Neuronal stem cell (in vitro differentiated cells): Measurements from ENCODE around the gene PTCH1.

Experiments
- DNase-seq: peaks from one replicate; pipeline ENCODE4 v3.0.0-alpha.2; 2013; ENCODE audit warnings: low spot score
- H2AFZ ChIP-seq: one replicate; pipeline ENCODE4 v1.6.1; 2013; ENCODE audit warnings: mild to moderate bottlenecking, low read length, inconsistent platforms
- H2AK5ac ChIP-seq: 2 replicates; pipeline ENCODE4 v1.6.1; 2013; ENCODE audit warnings: low read depth, mild to moderate bottlenecking, inconsistent platforms, low read length, moderate library complexity, mixed read lengths
- H2BK120ac ChIP-seq: 2 replicates; pipeline ENCODE4 v1.6.1; 2013; ENCODE audit warnings: low read depth, mild to moderate bottlenecking, inconsistent platforms, low read length, moderate library complexity, mixed read lengths
- H2BK12ac ChIP-seq: one replicate; pipeline ENCODE4 v1.6.1; 2013; ENCODE audit warnings: low read length, inconsistent platforms
- H2BK15ac ChIP-seq: 2 replicates; pipeline ENCODE4 v1.6.1; 2013; ENCODE audit warnings: mild to moderate bottlenecking, low read length, inconsistent platforms, mixed read lengths
- H2BK5ac ChIP-seq: one replicate; pipeline ENCODE4 v1.6.1; 2013; ENCODE audit warnings: inconsistent platforms, mild to moderate bottlenecking, low read length, moderate library complexity
- H3K14ac ChIP-seq: one replicate; pipeline ENCODE4 v1.6.1; 2013; ENCODE audit warnings: low read length, inconsistent platforms
- H3K18ac ChIP-seq: 2 replicates; pipeline ENCODE4 v1.6.1; 2013; ENCODE audit warnings: low read length, inconsistent platforms
- H3K23ac ChIP-seq: 2 replicates; pipeline ENCODE4 v1.6.1; 2013; ENCODE audit warnings: low read depth, mild to moderate bottlenecking, mixed read lengths, low read length, inconsistent platforms; ENCODE audit not compliant: poor library complexity
- H3K27ac ChIP-seq: replicated peaks from 3 replicates; pipeline ENCODE4 v1.5.1; 2013; ENCODE audit warnings: low read length, inconsistent platforms
- H3K27me3 ChIP-seq, 3 experiments: 2 replicates each; pipeline ENCODE4 v1.6.1; 2013; ENCODE audit warnings: low read length in 3 of 3, mild to moderate bottlenecking in 2 of 3, inconsistent platforms in 1 of 3, low read depth in 1 of 3, mixed read lengths in 1 of 3, moderate library complexity in 1 of 3; ENCODE audit not compliant: control insufficient read depth in 3 of 3, insufficient read depth in 3 of 3
- H3K36me3 ChIP-seq, 2 donors: replicated peaks in 1 of 2; 2 replicates each; pipeline ENCODE4 v1.6.1; 2013; ENCODE audit warnings: low read length in 2 of 2; ENCODE audit not compliant: control insufficient read depth in 2 of 2, insufficient read depth in 2 of 2
- H3K4ac ChIP-seq: 2 replicates; pipeline ENCODE4 v1.6.1; 2013; ENCODE audit warnings: inconsistent platforms, mild to moderate bottlenecking, low read length, moderate library complexity
- H3K4me1 ChIP-seq, 2 donors: 1 replicate in 1 of 2; 2 replicates in 1 of 2; pipeline ENCODE4 v1.6.1; 2013; ENCODE audit warnings: low read length in 2 of 2, low read depth in 1 of 2; ENCODE audit not compliant: control insufficient read depth in 2 of 2, insufficient read depth in 1 of 2
- H3K4me2 ChIP-seq: one replicate; pipeline ENCODE4 v1.6.1; 2013; ENCODE audit warnings: mild to moderate bottlenecking, low read length, inconsistent platforms; ENCODE audit not compliant: insufficient read depth, poor library complexity, severe bottlenecking
- H3K4me3 ChIP-seq, 2 donors: 2 replicates each; pipeline ENCODE4 v1.5.1; 2013; ENCODE audit warnings: low read length in 2 of 2, mild to moderate bottlenecking in 2 of 2, inconsistent platforms in 1 of 2, moderate library complexity in 1 of 2
- H3K79me1 ChIP-seq: one replicate; pipeline ENCODE4 v1.6.1; 2013; ENCODE audit warnings: low read depth, mild to moderate bottlenecking, inconsistent platforms, low read length, moderate library complexity
- H3K9ac ChIP-seq: one replicate; pipeline ENCODE4 v1.6.1; 2013; ENCODE audit warnings: mild to moderate bottlenecking, low read depth, low read length, inconsistent platforms; ENCODE audit not compliant: poor library complexity
- H3K9me3 ChIP-seq, 2 donors: replicated peaks in 1 of 2; 2 replicates each; pipeline versions ENCODE3 to v1.6.1; 2013; ENCODE audit warnings: low read length in 2 of 2, mild to moderate bottlenecking in 2 of 2, inconsistent platforms in 1 of 2, low read depth in 1 of 2, mixed read lengths in 1 of 2, moderate library complexity in 1 of 2; ENCODE audit not compliant: control insufficient read depth in 2 of 2, insufficient read depth in 1 of 2
- H4K8ac ChIP-seq: one replicate; pipeline ENCODE4 v1.6.1; 2013; ENCODE audit warnings: low read depth, mild to moderate bottlenecking, inconsistent platforms, low read length, moderate library complexity
- H4K91ac ChIP-seq: one replicate; pipeline ENCODE4 v1.6.1; 2013; ENCODE audit warnings: low read length, low read depth, mild to moderate bottlenecking, inconsistent platforms; ENCODE audit not compliant: poor library complexity
- WGBS, 2 donors: extraction: QIAGEN DNeasy Blood & Tissue Kit; methylation state at CpG; one replicate each; pipeline ENCODE4 v1.1.7; 2013; ENCODE audit warnings: missing lambda C conversion rate in 2 of 2, mixed read lengths in 1 of 2; ENCODE audit not compliant: insufficient read length in 2 of 2, insufficient replicate concordance in 1 of 2; ENCODE audit errors: extremely low coverage in 2 of 2; 5-methylcytosine and 5-hydroxymethylcytosine counted together

The PTCH1 gene

GRCh38 chr9:95411054-95411892 is 105.5 kb downstream of the PTCH1 start:
- Histone ChIP-seq H3K4me3 (no peak overlapping the region), H3K27me3 (no peaks in the 10 kb centered on the region), H3K23ac (peak overlapping the region; percentile 32), H2BK120ac (peak overlapping the region; percentile 38), H3K14ac (no peak overlapping the region), H4K8ac (no peak overlapping the region), H3K4me2 (no peak overlapping the region), H2AK5ac (peak overlapping the region; percentile 90), H3K9ac (peak overlapping the region; percentile 32), H3K9me3 (no peaks in the 10 kb centered on the region), H3K4me1 (peaks cover 20 to 30% of the 10 kb centered on the region in 2 donors), H3K18ac (peak overlapping the region; percentile 44), H3K36me3 (no peaks in the 10 kb centered on the region), H2BK12ac (peak overlapping the region; percentile 77), H3K79me1 (peaks cover 3% of the 10 kb centered on the region), H2BK5ac (peak overlapping the region; percentile 10), H3K4ac (peak overlapping the region; percentile 4), H2BK15ac (peak overlapping the region; percentile 79), H4K91ac (no peak overlapping the region), H3K27ac (peak overlapping the region; percentile 54), H2AFZ (peak overlapping the region; percentile 75)
- WGBS, 2 donors: no CpG with 5 or more reads among the region's 23 CpGs
- no peak for DNase-seq

DNA sequence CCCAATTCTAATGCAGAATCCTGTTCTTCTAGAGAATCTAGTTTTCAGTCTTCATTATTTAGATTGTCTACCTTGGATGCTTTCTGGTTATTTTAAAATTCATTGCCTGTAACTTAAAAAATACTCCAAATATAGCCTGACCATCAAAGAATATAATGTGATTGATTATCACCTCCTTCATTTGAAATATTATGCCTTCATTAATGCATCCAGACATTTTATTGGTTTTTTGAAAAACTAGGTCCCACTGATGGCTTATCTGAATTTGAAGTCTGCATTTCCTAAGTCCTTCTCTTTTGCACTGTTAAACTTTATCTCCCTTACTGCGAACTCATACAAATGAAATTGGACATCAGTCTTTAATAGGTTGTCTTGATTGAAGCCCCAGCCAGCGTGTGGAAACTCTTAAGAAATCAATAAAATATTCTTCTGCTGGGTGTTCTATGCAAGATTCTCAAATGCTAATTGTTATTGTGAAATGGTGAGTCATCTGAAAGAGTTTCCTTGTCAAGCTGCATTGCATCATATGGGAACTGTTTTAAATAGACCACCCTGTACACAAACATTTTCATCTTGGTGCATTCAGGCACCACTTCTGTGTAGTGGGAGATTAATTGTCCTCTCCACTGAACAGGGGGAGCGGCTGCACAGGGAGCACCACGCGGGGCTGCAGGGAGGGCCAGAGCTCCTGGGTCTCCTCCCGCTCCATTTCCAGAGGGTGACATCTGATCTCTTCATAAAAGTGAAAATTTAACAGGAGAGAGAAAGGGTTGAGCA is 106.9 kb downstream of the PTCH1 start:
- no peak for DNase-seq
- no peak overlapping the region for H2BK12ac ChIP-seq
- no peak overlapping the region for H3K4me3 ChIP-seq
- H4K91ac ChIP-seq: no peak overlapping the region
- peaks cover 0 to 4% (median 0%) of the 10 kb centered on the region in 3 experiments for H3K27me3 ChIP-seq
- H3K23ac ChIP-seq: no peak overlapping the region
- WGBS, 2 donors: no CpG with 5 or more reads among the region's 6 CpGs
- H2AFZ ChIP-seq: peak overlapping the region; percentile 75
- no peak overlapping the region for H3K9ac ChIP-seq
- H2BK5ac ChIP-seq: no peak overlapping the region
- no peak overlapping the region for H3K27ac ChIP-seq
- no peak overlapping the region for H2BK15ac ChIP-seq
- no peak overlapping the region for H2BK120ac ChIP-seq
- H3K79me1 ChIP-seq: peaks cover 3% of the 10 kb centered on the region
- peaks cover 0 to 4% of the 10 kb centered on the region in 2 donors for H3K9me3 ChIP-seq
- no peak overlapping the region for H3K4ac ChIP-seq
- H3K18ac ChIP-seq: no peak overlapping the region
- H2AK5ac ChIP-seq: no peak overlapping the region
- no peak overlapping the region for H4K8ac ChIP-seq
- H3K4me2 ChIP-seq: no peak overlapping the region
- no peak overlapping the region for H3K14ac ChIP-seq
- H3K4me1 ChIP-seq: peaks cover 20 to 33% of the 10 kb centered on the region in 2 donors
- H3K36me3 ChIP-seq: no peaks in the 10 kb centered on the region

DNA sequence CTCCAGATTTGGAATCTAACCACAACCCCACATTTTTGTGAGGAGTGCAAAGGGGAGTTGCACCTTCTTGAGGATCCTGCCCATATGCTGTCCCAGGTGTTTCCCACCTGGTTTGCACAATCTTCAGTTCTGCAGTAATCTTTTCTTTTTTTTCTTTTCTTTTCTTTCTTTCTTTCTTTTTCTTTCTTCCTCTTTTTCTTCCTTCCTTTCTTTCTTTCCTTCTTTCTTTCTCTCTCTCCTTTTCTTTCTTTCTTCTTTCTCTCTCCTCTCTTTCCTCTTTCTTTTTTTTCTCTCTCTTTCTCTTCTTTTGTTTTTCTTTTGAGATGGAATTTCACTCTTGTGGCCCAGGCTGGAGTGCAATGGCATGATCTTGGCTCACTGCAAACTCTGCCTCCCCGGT is 109.2 kb downstream of the PTCH1 start:
- Histone ChIP-seq H2AK5ac (no peak overlapping the region), H3K4me1 (peaks cover 20 to 33% of the 10 kb centered on the region in 2 donors), H2BK12ac (no peak overlapping the region), H3K79me1 (peaks cover 3% of the 10 kb centered on the region), H3K4ac (no peak overlapping the region), H3K23ac (no peak overlapping the region), H3K9me3 (peaks cover 0 to 4% of the 10 kb centered on the region in 2 donors), H4K91ac (no peak overlapping the region), H2BK15ac (no peak overlapping the region), H3K27me3 (peaks cover 0 to 4% (median 0%) of the 10 kb centered on the region in 3 experiments), H2BK5ac (no peak overlapping the region), H2BK120ac (no peak overlapping the region), H2AFZ (no peak overlapping the region), H4K8ac (no peak overlapping the region), H3K4me3 (no peak overlapping the region), H3K4me2 (no peak overlapping the region), H3K36me3 (no peaks in the 10 kb centered on the region), H3K14ac (no peak overlapping the region), H3K27ac (no peak overlapping the region), H3K9ac (no peak overlapping the region), H3K18ac (no peak overlapping the region)
- no CpG with 5 or more reads among the region's 1 CpG for WGBS, 2 donors
- DNase-seq: no peak

DNA sequence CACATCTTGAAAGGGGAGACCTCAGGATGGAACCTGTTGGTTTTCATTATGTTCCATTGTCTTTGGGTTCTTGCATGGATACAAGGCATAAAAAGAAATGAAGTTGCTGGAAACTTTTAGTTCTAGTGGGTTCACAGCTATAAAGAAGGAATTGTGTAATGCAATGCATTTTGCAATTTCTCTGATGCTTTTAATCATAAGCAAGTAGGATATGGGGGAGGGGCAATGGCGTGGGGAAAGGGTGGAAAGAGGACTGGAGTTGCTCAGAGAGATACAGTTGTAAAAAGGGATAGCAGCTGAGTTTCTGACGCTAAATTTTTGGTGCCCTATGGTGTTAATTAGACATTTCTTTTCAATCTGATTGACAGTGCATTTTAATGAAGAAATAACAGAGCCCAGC is 110.7 kb downstream of the PTCH1 start:
- no peak overlapping the region for H2BK120ac ChIP-seq
- no peak overlapping the region for H2BK5ac ChIP-seq
- H3K9ac ChIP-seq: no peak overlapping the region
- H2AK5ac ChIP-seq: no peak overlapping the region
- peaks cover 0 to 4% (median 0%) of the 10 kb centered on the region in 3 experiments for H3K27me3 ChIP-seq
- H3K79me1 ChIP-seq: no peaks in the 10 kb centered on the region
- no peak overlapping the region for H3K23ac ChIP-seq
- H3K4me3 ChIP-seq: no peak overlapping the region
- no peak overlapping the region for H3K14ac ChIP-seq
- no peak overlapping the region for H3K18ac ChIP-seq
- no peak overlapping the region for H4K91ac ChIP-seq
- no peak overlapping the region for H3K4ac ChIP-seq
- H3K4me1 ChIP-seq: peaks cover 12 to 25% of the 10 kb centered on the region in 2 donors
- H3K36me3 ChIP-seq: no peaks in the 10 kb centered on the region
- H3K9me3 ChIP-seq: peaks cover 0 to 4% of the 10 kb centered on the region in 2 donors
- H2AFZ ChIP-seq: peak overlapping the region; percentile 60
- no CpG with 5 or more reads among the region's 2 CpGs for WGBS, 2 donors
- DNase-seq: no peak
- H2BK15ac ChIP-seq: no peak overlapping the region
- no peak overlapping the region for H2BK12ac ChIP-seq
- no peak overlapping the region for H3K4me2 ChIP-seq
- H4K8ac ChIP-seq: no peak overlapping the region
- H3K27ac ChIP-seq: no peak overlapping the region
